GM18511 (cell line): ENCODE measurements around the gene OPN3.

Source experiments
- ATAC-seq: cut with Tn5 transposase; IDR thresholded peaks from one replicate; pipeline ENCODE4 v1.9.1; 2021; ENCODE audit warnings: mild to moderate bottlenecking, moderate library complexity; ENCODE audit not compliant: unreplicated experiment

The OPN3 gene

DNA sequence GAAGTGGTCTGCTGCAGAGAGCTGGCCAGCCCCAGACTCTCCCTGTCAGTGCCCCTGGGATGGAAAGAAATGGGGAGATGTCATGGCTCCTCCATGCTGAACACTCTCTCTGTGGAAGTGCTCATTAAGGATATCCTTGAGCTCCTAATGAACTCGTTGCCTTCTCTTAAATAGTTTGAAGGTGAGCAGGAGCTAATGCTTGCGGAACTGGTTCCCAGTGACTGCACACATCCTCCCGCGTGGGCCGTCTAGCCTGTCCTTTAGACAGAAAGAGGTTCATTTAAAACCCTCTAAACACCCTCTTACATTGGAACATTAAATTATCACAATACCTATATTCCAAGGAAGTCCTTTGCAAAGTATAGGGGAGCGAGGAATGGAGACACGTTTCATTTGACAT, 6.0 kb upstream of the OPN3 start:
- no peak for ATAC-seq

DNA sequence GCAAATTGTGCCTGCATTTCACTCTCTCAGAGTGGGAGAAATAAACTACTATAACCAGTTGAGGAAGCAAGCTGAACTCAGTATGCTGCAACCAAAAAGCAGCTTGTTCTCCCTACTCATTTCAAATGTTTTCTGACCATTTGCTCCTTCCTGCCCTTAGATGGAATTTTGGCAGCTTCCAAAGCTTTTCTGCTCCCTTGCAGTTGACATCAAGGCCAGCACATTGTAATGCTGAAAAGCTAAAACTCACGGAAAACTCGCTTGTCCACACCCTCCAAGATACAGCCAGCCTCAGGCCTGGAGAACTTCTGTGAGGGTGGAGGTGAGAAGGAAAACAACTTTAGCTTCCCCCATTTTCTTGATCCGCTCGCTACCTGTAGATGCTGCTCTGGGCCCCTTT, 5.0 kb upstream of the OPN3 start:
- no peak for ATAC-seq

DNA sequence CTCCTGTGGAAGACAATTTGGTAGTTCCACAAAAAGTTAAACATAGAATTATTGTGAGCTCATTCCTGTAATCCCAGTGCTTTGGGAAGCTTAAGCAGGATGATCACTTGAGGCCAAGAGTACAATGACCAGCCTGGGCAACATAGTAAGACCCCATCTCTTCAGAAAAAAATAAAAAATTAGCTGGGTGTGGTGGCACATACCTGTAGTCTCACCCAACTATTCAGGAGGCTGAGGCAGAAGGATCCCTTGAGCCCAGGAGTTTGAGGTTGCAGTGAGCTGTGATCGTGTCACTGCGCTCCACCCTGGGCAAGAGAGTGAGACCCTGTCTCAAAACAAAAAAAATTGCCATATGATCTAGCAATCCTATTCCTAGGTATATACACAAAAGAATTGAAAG, 4.1 kb upstream of the OPN3 start:
- no peak for ATAC-seq

DNA sequence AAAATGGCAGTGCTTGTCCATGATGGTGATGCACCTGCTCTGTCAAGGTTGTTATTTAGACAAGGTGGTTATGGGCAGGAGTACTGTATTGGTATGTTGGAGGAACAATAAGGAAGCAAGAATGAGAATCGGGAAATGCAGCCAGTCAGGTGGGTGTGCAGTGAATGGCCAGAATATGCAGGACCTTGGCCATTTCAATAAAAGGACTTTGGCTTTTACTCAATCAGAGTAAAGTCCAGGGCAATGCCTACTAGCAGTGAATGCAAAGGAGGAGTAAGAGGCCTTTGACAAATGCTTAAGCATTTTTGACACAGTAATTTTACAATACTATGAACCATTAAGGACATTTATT, 2.4 kb upstream of the OPN3 start:
- no peak for ATAC-seq

DNA sequence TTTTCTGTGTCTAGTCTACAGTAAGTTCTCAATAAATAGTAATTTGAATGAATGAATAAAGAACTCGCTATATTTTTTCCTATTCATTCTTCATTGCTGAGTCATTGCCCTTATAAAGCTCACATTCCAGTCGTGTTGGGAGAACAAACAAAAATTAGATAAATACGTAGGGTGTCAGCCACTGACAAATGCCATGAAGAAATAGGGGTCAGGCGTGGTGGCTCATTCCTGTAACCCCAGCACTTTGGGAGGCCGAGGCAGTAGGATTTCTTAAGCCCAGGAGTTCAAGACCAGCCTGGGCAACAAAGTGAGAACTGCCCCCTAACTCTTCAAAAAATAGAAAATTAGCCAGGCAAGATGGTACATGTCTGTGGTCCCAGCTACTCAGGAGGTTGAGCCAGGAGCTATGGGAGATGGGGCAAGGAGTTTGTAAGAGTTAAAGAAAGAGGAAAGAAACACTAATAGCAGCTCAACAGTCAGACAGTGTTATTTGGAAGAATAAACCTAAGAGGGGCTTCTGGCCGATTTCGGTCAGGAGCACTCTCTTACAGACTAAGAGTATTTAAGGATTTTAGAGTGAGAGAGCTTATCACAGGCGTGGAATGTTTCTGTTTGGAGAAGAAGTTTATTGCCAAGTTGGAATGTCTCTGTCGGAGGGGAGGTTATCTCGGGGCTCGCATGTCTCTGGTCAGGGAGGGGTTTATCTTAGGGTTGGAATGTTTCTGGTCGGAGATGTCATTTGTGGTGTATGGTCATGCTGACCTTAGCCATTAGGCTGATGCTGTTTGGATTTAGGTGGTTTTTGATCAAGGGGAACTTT, 1.8 kb upstream of the OPN3 start:
- ATAC-seq: no peak

DNA sequence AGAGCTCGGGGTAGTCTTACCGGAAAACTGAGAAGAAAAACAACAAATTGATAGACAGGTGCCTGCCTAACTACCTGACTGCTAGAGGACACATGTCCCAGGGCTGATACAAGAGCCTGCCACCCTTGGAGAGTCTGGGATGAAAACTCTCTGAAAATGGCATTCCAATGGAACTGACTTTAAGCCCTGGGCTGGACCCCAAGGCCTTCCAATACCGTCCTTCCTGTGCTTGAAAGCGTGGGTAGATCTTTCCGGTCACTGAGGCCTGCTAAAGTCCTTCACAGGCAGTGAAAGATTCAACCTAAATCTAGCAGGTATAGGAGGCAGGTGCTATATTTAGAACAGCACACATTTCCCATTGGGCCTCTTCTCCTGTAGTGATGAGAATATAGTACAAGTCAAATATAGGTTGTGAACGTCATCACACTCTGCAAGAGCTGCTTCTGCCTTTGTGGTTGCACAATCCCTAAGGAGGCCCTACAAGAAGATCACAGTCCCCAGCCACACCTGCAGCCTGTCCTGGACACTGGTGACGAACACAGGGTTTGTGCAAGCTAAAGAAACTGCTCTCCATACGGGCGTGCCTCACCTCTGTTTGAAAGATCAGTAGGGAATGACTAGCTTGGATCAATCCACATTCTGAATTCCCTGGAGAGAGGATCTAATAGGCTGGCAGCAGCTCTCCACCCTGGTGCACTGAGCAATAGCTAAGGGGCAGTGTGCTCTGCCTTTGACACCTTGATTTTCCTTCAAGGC, 876 bp upstream of the OPN3 start:
- no peak for ATAC-seq

DNA sequence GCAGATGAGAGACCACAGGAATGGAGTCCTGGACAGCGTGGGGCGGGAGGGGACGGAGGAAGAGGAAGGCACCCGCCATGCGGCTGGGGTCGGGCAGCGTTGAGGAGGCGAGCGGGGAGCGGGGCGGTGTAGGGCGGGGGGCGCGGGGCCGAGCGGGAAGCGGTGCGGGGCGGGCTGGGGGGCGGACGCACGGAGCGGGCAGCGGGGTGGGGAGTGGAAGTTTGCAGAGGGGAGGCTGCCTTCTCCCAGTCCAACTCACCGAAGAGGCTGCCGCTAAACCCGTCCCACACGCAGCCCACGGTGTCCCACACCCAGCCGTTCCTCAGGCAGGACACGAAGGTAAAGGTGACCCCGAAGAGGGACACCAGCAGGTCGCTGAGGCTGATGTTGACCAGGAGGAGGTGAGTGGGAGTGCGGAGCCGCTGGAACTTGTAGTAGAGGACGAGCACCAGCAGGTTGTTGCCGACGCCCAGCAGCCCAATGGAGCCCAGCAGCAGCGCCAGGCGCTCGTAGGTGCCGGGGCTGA, 483 bp downstream of the OPN3 start:
- ATAC-seq: peak; percentile 54

DNA sequence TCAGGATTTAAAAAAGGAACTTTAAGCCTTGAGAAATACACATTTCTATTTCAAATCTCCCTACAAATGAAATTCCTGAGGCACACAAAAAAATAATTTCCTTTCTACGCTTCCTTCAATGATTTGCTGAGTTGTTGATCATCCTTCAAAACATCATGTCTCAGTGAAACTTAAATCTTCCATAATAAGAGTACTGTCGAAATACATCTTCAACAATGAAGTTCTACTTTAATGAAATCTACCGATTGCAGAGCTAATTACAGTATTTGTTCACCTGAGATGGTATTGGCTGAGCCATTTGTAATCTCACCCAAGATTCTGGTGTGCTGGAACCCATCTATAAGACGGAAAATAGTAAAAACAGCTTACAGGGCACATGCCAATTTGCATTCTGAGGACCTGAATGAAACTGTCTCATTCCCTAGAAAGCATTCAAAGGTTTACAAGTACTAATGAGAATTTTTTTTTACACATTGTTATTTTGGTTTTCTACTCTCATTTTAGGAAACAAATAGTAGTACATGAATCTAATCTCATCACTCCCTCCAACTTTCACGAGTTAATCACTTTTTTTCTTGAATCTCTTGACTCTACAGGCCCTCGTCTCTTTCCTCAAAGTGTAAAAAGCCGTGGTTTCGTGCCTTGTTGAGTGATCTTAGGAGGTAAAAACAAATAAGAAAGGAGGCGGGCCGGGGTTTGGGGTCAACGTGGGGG, 1.1 kb downstream of the OPN3 start:
- no peak for ATAC-seq

DNA sequence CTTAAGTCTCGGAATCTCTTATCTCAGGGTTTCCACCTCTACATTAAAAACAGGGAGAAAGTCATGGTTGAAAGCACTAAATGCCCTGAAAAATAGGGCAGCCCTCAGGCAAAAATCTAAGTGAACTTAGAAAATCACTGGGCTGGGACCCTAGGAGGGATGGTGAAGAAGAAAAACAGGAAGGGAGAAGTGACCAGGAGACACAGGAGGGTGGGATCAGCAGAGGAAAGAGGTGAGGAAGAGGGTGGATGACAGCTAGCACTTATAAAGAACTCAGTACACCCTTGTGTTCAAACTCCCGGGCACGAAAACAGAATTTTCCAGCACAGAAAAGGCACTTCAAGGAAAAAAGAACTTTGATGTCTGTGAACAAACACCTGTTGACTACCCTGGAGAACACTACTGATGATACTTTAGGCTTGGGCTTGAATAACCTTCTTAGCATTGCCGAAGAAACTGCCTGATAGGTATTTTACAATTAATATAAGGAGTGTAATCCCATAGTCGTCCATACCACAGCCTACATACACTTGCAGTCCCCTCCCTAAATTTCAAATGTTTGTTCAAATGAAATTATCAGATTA, 2.0 kb downstream of the OPN3 start:
- ATAC-seq: no peak

DNA sequence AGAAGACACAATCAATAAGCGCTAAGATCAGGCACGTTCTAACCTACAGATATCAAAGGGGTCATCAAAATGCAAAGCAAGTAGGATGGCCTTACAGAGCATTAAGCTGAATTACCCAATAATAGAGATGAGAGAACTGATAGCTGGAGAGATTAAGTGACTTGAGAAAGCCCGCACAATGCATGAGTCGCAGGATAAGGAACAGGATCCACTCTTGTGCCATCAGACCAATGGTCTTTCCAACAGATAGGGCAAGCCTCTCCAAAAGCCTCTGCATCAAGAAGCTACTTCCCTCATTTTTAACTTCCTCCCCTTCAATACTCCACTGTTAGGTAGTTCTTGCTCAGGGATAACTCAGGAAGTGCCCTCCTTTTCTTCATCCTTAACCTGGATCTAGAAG, 2.6 kb downstream of the OPN3 start:
- ATAC-seq: no peak

DNA sequence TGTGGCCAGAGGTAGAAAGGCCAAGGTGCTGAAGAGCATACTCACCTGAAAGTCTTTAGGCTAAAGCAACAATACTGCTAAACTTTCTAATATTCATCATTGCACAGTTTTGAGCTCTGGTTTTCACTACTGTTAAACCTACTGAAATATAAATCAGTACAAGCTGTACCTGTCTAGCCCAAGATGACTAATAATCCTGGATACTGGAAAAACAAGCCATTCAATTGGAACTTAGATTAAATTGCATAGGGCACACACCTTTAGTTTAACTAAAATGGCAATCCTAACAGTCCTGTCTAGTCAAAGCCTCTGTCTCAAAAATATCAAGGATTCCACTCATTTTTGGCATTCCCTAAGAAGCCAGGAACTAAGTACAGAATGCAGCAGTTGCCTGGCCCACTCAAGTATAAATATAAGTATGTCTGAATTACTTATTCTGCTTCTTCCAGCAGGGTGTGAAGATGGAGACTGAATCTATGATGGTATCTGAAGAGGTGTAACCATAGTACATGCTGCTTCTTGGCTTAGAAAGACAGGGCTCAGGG, 3.1 kb downstream of the OPN3 start:
- ATAC-seq: no peak

DNA sequence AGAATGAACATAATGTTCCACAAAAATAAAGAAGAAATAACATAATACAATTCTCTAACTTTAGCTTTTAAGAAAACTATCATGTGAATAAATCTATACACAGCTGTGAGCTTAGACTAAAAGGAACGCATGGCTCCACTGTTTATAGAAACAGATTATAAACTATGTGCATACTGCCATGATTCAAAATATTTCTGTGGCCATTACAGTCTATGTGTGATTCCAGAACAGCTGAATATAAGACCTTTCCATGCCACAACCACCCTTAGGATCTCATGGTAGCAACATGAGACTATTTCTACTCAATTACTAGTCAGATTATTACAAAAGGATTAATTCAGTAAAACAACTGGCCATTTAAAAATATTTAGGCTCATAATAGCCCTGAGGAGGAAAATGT, 3.9 kb downstream of the OPN3 start:
- no peak for ATAC-seq

DNA sequence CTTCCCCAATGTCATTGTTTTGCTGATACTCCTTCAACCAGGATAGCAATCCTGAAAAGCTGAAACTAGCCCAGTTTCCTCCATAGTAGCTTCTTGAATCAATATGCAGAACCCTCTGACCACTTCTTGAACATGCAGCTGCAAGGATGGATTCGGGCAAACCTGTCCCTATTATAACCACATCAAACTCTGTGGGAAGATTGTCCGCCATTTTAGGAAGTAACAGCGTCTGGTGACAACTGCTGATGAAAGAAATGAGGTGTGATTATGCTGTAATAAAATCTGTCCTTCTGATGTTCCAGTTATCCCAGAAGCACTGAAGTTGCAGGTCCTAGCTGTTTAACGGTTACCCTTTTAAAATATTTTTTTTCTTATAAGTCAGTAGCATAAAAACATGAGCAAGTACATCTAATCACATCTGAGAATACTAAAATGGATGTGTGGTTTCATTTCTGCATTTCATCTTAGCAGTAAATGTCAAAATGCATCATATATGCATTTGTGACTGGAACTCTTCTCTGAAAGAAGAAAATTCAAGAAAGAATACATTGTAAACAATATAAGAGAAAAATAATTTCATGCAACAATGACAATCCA, 4.5 kb downstream of the OPN3 start:
- ATAC-seq: no peak

DNA sequence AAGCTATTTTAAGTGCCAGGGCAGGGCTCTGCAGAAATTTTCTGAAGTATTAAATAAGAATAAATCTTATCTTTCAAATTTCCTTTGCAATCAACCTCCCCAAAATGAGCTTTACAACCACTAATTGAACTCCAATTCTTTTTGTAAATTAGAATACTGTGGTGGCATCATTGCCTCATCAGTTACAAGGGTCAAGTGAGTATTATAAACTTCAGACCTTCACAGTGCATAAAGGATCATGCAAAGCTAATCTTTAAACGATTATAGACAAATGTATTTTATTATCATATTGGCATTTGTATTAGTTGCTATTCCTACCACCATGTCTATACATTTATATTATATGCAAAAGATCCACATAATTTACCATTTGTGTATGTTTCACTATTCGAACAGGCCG, 7.2 kb downstream of the OPN3 start:
- ATAC-seq: no peak

DNA sequence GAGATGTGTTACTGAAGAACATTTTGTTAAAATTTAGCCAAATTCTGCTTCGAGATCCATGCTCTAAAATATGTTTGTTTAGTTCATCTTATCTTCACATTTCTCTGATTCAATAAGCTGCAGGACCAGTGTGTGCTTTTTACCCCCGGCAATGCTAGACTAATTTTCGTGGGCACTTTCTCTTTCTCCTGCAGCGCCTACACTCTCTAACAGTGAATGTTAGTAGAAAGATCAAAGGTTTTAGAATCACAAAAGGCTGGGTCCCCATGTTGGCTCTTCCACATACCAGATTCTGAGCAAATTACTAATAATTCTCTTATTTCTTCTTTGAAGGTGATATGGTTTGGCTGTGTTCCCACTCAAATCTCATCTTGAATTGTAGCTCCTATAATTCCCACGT, 8.5 kb downstream of the OPN3 start:
- no peak for ATAC-seq

DNA sequence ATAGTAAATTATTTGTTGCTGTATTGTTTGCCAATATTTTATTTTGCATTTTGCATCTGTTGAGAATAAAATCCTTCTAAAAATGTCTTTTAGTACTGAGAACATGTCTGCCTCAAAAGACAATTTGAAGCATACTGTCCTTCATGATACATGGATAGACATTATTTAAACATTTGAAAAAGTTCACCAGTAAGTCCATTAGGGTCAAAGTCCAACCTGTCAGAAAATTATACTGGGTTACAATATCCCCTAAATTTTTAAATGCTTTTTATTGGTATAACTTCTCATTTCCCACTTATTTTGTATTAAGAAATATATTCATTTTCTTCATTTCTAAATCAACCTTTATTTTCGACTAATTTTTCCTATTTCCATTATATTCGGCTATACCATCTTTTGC, 9.3 kb downstream of the OPN3 start:
- ATAC-seq: no peak

DNA sequence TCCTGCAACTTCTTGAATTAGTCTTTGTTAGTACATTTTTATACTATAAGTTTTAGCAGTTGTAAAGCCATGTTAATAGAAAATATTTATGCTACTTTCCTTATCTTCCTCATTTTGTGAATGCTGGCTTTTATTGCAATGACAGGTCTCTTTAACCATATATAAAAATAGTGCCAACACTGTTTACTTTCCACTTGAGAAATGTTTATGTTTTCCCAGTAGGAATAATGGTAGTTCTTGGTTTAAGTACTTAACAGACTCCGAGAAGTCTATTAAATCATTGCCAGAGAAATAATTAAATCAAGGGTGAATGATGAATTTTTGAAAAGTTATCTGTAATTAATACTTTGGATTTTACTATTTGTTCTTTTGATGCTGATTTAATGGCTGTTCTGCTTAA, 9.7 kb downstream of the OPN3 start:
- ATAC-seq: no peak

DNA sequence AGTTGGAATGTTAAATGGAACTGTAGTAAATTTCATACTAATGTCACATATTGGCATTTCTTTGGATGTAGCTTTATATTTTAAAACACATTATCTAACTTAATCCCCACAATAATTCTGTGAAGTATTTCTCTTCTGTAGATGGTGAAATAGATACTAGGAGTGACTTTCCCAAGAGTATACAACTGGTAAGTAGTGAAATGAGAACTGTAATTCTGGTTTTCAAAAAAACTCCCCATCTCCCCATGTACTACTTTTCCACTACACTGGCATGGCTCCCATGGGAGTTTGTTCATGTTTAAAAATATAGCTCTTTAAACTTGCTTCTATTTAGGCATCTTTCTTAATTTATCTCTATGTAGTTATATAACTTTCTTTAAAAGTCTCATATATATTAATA, 10.2 kb downstream of the OPN3 start:
- no peak for ATAC-seq

DNA sequence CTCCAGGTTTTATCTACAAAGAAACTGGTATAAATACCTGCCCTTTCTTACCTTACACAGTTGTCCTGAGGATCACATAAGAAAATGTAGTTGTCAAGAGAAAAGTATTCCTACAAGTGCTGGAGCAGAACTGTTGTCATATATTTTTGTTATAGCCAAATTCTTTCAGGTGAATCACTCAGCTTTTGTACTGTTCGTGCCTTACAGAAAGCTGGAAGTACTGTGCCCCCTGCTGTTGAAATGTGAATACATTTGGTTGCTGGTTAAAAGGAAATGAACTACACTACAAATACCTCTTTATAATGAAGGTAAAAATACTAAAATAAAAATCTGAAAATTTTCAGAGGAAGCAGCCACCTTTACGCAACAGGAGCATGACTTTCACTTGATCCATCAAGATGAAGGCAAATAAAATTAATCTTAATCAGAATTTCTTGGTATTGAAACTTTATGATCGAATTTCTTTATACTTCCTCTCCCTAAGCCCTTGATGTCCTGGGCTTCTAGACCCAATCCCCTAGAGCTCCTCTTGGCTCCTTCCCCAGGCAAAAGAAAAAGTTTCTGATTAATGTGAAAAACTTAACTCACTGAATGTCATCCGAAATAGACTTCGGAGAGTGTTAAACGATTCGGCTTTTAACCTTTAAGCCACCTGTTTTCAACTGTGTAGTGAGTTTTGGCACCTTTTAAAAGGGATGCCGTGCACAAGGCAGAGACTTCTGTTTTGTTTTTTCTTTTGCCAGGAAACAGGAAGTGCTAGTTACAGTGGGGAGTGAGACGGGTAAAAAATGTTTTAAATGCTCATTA, 12.5 kb downstream of the OPN3 start:
- ATAC-seq: peak; percentile 88

DNA sequence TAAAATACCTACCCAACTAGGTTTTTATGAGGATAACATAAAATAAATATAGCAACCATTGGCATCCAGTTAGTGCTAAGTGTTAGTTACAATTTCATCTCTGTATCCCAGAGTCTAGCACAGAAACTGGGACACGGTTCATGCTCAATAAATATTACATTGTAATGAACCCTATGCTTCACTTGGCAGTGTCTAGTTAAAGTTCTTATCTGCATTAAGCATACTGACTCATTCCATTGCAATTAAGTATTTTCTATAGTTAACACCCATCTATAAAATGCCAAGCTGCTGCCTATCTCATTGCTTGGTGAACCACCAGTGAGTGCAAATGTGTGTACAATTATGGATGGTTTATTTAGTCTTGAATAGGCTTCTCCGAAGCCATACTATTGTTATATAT, 15.2 kb downstream of the OPN3 start:
- no peak for ATAC-seq
